Fibroblast of skin of left quadriceps (primary cell): ENCODE results near the gene TOMT.

Experiments used
- DNase-seq, 2 experiments: peaks; one replicate each; pipeline ENCODE4 v3.0.0-alpha.2; 2013; ENCODE audit warnings: low read depth in 2 of 2

TOMT gene

GRCh38 chr11:72085621-72086351, 19.9 kb upstream of the TOMT start:
- no peak for DNase-seq

- DNase-seq = no peak
Measured at GRCh38 chr11:72088076-72088808, 17.5 kb upstream of the TOMT start.

- DNase-seq = no peak
Measured at GRCh38 chr11:72091292-72091691, 14.4 kb upstream of the TOMT start.

GRCh38 chr11:72098741-72099140, 7.0 kb upstream of the TOMT start:
- DNase-seq = no peak

- DNase-seq = no peak
Measured at GRCh38 chr11:72100009-72100408, 5.7 kb upstream of the TOMT start.

GRCh38 chr11:72100462-72100861, 5.3 kb upstream of the TOMT start:
- no peak for DNase-seq

- no peak for DNase-seq
Measured at GRCh38 chr11:72102162-72102561, 3.6 kb upstream of the TOMT start.

GRCh38 chr11:72102631-72102945, 3.1 kb upstream of the TOMT start:
- DNase-seq = no peak

GRCh38 chr11:72102946-72103753, 2.6 kb upstream of the TOMT start, which contains the start of gene LAMTOR1:
Gene LAMTOR1 (minus strand): TSS chr11:72103297. CDS start chr11:72103224, 73 bp downstream.
- DNase-seq = peak; percentile 98

GRCh38 chr11:72103754-72104167, 2.0 kb upstream of the TOMT start:
- no peak for DNase-seq

- DNase-seq = no peak
Measured at GRCh38 chr11:72111300-72112142, 5.8 kb downstream of the TOMT start.

GRCh38 chr11:72112143-72112977, 6.6 kb downstream of the TOMT start, which contains the start of gene ANAPC15:
Gene ANAPC15 (minus strand): TSS chr11:72112695. CDS start chr11:72111276, 1,419 bp downstream.
- peak; percentile 100 for DNase-seq

- no peak for DNase-seq
Measured at GRCh38 chr11:72112978-72113808, 7.5 kb downstream of the TOMT start.

GRCh38 chr11:72114570-72114969, 8.8 kb downstream of the TOMT start:
- no peak for DNase-seq

- no peak for DNase-seq
Measured at GRCh38 chr11:72116019-72116755, 10.5 kb downstream of the TOMT start.

GRCh38 chr11:72119198-72119597, 13.5 kb downstream of the TOMT start:
- DNase-seq = no peak

GRCh38 chr11:72120930-72121329, 15.2 kb downstream of the TOMT start:
- DNase-seq = no peak

- DNase-seq = no peak
Measured at GRCh38 chr11:72122607-72123006, 16.9 kb downstream of the TOMT start.

GRCh38 chr11:72123117-72123653, 17.5 kb downstream of the TOMT start:
- no peak for DNase-seq
